H7 (cell line): ENCODE measurements around the gene AAK1. TPM values are rescaled to one million over a fixed set of nuclear protein-coding genes. Genes with fewer than 3 reads are reported as not detected.

Experiments
- DNase-seq: peaks from one replicate; pipeline ENCODE4 v3.0.0; 2012
- H3K27me3 ChIP-seq: 2 replicates; pipeline ENCODE4 v1.6.0; 2011; ENCODE audit warnings: mild to moderate bottlenecking, low read length; ENCODE audit not compliant: control insufficient read depth, insufficient read depth
- H3K36me3 ChIP-seq: replicated peaks from 2 replicates; pipeline ENCODE4 v1.5.1; 2011; ENCODE audit warnings: low read length; ENCODE audit not compliant: control insufficient read depth, insufficient read depth
- H3K4me3 ChIP-seq: 2 replicates; pipeline ENCODE4 v1.5.1; 2011; ENCODE audit warnings: low read depth, mild to moderate bottlenecking, control low read depth, low read length, moderate library complexity; ENCODE audit not compliant: insufficient read depth
- total RNA-seq: library from RNA; depleted of rRNA; stranded (reverse); fragments of >200 nt; shearing (Covaris generic); gene quantifications from 2 replicates; pipeline ENCODE4 v1.2.3, GENCODE V29; 2014

The AAK1 gene
- total RNA-seq, 1 experiment from 2014 or later = 26.5 TPM

DNA sequence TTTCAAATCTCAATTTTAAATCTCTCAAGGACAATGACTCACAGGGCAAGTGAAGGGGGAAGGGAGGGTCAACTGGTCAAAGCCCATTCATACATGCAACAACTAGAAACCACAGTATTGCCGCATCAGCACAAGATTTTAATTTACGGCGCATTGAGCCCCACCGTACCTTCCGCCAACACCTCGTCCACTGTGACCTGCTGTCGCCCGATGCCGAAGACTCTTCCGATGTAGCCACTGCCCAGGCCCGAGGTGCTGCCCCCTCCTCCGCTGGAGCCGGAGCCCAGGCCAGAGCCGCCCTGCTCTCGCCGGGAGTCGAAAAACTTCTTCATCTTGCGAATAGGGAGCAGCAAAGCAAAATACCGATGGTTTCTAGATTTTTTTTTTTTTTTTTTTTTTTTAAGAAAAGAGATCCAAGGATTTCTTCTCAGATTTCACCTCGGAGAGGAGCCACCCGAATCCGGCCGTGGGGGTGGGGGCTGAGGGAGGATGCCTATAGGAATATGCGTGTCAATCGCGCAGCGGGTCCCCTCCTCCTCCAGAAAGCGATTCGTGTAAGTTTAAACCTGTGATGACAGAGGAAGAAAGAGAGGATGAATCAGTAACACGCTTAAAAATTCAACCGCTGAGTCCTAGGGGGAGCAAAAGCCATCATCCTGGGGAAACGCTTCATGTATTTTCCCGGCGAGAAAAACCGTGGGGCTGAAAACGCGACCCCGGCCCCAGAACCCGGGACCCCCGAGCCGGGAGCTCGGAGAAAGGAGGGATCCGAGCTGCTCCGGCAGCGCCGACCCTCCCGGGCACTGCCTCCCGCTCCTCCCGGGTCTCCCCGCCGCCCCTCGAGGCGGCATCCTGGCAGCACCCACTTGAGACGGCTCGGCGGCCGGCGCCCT lies 584 bp downstream of the AAK1 start:
- DNase-seq = peak; percentile 70
- peak overlapping the region; percentile 87 for H3K4me3 ChIP-seq
- no peaks in the 10 kb centered on the region for H3K36me3 ChIP-seq
- no peaks in the 10 kb centered on the region for H3K27me3 ChIP-seq

DNA sequence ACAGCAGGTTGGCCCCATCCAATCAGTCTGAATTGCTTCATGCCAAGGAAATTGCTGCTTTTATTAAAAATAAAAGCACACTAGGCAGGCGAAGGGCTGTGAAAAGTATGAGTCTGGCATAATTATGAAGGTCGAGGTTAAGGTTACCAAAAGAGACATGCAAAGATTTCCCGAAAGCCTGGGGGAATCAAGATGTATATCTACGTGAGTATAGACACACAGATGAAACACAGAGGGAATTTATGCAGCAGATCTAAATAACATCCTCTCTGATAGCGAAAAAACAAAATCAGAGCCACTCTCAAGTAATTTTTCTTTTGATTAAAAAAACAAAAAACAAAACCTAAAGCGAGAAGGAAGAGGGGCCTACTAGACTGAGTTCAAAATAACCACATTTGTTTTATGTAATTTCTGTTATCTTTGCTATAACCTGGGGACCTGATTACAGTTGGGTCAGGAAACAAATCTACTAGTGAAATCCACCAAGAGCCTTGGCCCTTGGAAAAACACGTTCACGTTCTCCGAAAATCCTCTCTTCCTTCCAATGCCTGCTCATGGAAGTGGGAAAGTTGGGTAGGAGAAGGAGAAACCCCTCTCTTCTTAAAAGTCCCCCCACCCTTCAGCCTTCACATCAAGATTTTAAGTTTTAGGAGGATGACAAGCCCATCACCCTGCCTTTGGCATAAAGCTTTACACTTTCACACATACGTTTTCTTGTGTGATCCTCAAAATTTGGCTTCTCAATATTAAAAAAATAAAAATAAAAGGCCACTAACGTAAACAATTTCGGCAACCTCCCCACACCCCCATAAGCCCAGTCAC lies 1.4 kb downstream of the AAK1 start:
- Histone ChIP-seq H3K4me3 (peak overlapping the region; percentile 87), H3K36me3 (no peaks in the 10 kb centered on the region), H3K27me3 (no peaks in the 10 kb centered on the region)
- no peak for DNase-seq

DNA sequence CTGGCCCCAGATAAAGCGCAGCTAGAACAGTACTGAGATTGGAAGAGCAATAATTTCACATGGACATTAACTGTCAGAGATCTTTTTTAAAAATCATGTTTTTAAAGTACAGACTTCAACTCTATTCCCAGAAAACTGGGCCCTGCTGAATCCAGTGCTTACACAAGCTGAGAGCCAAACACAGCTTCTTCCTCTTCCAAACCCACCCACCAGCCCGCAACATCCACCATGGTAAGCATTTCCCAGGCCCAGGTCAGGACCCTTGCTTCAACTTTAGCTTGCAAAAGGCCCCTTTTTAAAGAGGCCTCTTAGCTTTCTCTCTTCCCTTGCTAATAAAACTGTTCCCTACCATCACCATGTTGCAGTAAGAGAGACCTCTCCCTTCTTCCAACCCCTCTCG lies 2.1 kb downstream of the AAK1 start:
- Histone ChIP-seq H3K4me3 (peak overlapping the region; percentile 4; the same call in 1 of the 2 replicates), H3K36me3 (no peaks in the 10 kb centered on the region), H3K27me3 (no peaks in the 10 kb centered on the region)
- no peak for DNase-seq

DNA sequence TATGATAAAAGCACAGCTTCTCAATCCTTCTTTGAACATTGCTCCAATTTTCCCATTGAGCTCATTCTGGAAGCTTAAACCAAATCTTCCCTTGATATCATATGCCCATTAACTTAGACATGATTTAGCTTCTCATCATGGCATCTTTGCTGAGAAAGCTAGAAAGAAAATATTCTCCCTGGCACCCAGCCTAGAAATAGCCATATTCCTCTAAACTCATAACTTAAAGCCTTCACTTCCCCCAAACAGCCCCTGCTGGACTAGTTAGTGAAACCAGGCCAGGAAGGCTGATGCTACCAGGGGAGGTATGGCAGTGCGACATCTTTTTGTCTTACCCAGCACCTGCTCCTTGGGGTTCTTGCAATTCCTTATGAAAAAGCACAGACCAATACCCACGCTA lies 4.3 kb downstream of the AAK1 start:
- H3K27me3 ChIP-seq = no peaks in the 10 kb centered on the region
- no peak for DNase-seq
- H3K4me3 ChIP-seq = no peak overlapping the region
- no peaks in the 10 kb centered on the region for H3K36me3 ChIP-seq

DNA sequence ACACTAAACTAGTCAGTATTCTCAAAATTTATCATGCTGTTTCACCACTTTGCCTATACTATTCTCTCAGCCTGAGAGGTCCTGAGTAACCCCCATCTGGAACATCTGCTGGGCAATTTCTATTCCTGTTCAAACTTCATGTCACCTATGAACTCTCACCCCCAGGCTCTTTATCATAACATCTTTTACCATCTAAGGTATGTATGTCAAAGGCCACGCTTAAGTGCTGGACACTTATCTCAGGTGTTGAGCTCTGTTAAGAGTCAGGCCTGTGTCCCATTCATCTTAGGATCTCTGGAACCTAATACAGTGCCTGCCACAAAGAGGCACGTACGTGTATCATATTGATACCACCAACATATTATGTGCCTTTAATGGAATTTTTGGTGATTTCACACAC lies 4.9 kb downstream of the AAK1 start:
- Histone ChIP-seq H3K27me3 (no peaks in the 10 kb centered on the region), H3K4me3 (no peak overlapping the region), H3K36me3 (no peaks in the 10 kb centered on the region)
- no peak for DNase-seq

DNA sequence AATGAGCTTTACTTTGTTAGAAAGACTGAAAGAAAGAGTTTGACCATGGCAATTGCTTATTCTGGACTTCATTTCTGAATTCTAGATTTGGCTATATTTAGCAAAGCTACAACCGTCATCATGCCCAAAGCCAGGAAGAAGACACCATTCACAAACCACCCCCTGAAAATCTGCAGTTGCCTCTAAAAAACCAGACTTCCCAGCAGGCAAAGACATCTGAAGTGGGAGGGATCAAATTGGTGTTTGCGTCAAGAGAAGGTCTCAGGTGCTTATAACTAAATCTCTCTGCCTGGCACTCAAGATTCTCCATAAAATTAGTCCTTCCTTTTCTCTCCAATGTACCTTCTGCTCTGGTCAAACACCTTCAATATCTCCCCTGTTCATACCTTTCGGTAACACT lies 5.6 kb downstream of the AAK1 start:
- no peak for DNase-seq
- H3K36me3 ChIP-seq = no peaks in the 10 kb centered on the region
- no peak overlapping the region for H3K4me3 ChIP-seq
- no peaks in the 10 kb centered on the region for H3K27me3 ChIP-seq

DNA sequence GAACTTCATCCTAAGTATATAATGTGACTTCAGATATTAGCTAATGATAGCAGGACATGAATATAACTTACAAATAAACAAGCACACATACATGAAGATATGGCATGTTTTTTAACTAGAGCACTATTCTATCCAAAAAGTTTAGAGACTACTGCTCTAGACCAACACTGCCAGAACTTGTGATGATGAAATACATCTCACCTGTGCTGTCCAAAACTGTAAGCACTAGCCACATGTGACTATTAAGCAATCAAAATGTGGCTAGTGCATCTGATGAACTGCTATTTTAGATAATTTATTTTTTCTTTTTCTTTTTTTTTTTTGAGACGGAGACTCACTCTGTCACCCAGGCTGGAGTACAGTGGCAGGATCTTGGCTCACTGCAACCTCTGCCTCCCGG lies 7.1 kb downstream of the AAK1 start:
- Histone ChIP-seq H3K27me3 (no peaks in the 10 kb centered on the region), H3K4me3 (no peak overlapping the region), H3K36me3 (no peaks in the 10 kb centered on the region)
- no peak for DNase-seq

DNA sequence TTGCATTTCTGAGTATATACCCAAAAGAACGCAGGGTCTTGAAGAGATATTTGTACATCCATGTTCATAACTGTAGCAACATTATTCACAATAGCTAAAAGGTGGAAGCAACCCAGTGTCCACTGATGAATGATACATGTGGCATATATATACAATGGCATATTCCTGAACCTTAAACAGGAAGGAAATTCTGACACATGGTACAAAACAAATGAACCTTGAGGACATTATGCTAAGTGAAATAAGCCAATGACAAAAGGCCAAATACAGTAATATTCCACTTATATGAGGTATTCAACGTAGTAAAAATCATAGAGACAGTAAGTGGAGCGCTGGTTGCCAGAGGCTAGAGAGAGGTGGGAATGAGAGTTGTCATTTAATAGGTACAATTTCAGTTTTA lies 8.1 kb downstream of the AAK1 start:
- H3K4me3 ChIP-seq = no peak overlapping the region
- H3K27me3 ChIP-seq = no peaks in the 10 kb centered on the region
- no peak for DNase-seq

DNA sequence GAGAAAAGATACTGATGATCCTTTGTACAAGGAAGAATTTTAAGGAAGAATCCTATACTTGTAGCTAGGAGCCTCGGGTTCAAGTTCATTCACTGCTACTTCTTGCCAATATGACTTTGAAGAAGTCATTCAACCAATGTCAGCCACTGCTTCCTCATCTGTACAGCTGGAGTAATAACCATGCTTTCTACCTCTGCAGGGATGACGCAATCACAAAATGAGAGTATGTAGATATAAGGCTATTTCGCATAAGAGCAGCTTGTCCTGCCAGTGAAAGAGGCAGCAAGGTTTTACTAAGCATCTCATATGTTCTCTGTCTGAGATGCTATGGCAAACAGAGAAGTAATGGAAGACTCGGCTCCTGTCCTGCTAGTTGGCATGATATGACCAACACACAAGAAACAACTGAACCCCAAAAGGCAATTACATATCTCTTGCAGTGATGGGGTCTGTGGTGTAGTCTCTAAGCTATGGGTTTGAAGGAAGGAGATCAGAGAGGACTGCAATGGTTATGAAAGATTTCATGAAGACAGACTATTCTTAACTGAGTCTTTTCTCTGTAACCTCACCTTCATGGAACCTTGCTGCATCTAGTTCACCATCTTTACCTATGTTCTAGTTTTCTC lies 9.2 kb downstream of the AAK1 start:
- Histone ChIP-seq H3K27me3 (no peaks in the 10 kb centered on the region), H3K36me3 (no peaks in the 10 kb centered on the region), H3K4me3 (no peak overlapping the region)
- DNase-seq = no peak

More for the DNA sequence above, 8.1 kb downstream of the AAK1 start:
- no peaks in the 10 kb centered on the region for H3K36me3 ChIP-seq

DNA sequence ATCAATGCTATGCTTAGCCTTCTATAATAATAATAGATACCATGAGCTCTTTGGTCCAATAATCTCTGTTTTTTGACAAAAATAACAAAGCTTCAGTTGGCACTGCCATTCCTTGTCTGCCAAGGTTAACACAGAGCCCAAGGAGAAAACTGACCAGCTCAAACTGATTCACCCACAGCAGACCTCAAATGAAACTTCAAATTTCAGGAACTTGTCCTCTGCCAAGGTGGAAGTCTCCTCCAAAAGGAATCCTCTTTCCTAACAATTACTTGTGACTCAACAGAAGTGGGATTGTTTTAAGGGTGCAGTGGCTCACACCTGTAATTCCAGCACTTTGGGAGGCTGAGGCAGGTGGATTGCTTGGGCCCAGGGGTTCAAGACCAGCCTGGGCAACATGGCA lies 12.1 kb downstream of the AAK1 start:
- H3K27me3 ChIP-seq = no peaks in the 10 kb centered on the region
- no peak for DNase-seq
- no peaks in the 10 kb centered on the region for H3K36me3 ChIP-seq
- H3K4me3 ChIP-seq = no peak overlapping the region

DNA sequence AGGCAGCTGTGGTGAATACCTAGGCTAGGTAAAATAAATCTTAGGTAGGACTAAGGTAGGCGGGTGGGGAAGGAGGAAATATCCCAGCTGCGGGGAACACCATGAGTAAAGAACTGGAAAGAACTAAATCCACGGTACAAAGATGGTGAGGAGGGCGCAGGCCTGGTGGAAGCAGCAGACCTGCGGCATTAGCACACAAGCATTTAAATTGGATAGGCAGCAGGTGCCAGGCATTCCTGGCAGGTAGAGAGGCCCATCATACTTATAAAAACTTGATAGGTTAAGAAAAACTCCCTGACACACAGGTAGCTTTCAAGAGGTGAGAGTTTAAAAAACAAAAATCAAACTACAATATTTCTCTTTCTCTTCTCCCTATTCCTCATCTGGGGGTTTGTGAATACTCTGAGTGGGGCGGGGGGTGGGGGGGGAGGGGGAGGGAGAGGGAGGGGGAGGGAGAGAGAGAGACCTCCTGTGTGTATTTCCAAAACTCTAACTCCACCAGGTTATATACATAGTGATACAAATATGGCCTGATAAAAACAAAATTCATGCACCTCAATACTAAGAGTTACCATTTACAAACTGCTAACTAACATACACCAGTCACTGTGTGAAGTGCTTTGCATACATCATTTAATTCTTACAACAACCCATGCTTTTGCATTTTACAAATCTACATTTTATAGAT lies 13.5 kb downstream of the AAK1 start:
- no peaks in the 10 kb centered on the region for H3K36me3 ChIP-seq
- no peak for DNase-seq
- no peak overlapping the region for H3K4me3 ChIP-seq
- H3K27me3 ChIP-seq = no peaks in the 10 kb centered on the region

DNA sequence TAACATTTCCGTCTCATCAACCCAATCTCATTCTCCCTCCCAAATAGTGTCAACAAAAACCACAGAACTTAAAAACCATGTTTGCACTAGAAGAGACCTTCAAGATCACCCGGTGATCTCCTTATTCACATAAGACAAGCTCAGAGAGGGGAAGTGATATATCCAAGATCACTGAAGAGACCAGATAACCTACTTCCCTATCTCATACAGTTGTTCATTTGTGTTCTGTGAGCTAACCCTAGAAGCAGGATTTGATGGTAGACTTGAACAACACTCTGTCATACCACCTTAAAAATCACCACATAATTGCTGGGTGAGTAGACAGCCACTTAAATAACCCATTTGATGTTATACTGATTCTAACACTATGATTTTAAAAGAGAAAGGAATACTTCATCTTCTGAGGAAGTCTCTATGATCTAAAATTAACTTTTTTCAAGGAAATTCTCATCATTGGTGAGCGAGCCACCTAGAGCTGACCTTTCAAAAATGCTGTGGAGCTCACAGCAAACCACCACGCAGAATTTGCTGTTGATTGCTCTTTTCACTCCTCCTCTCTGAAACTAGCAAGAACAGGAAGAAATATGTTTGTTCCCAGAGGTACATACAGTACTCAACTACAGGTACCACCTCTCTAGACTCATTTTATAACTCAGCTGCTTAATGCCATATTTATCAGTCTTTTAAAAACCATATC lies 15.1 kb downstream of the AAK1 start:
- no peak overlapping the region for H3K4me3 ChIP-seq
- no peak for DNase-seq

DNA sequence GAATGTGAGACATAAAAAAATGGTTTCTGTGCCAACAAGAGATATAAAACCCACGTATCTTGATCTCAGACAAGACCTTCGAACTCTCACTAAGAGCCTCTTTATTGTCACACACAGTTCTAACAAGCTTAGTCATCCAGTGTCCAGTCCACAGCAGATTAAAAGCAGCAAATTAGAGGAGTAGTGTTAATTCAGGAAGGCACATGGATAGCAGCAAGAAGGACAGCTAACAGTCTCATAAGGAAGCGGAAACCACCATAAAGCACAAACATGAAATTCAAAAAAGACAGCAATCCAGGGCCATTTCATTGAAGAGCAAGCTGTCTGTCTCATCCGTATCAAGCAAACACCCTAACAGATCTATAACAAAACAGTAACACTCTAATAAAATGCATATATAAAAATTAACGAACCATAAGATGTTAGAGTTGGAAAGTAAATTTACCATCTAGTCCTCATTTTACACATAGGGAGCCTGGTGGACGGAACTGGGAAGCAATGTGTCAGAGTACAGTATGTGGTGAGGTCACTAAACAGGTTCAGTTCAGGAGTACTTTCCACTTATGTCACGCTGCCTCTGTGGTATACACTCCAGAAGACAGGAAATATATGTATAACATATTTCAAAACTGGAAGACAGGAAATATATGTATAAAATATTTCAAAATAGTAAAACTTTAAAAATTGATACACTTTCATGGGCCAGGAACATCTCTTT lies 18.3 kb downstream of the AAK1 start:
- no peak for DNase-seq

More for the DNA sequence above, 15.1 kb downstream of the AAK1 start:
- Histone ChIP-seq H3K27me3 (no peaks in the 10 kb centered on the region), H3K36me3 (no peaks in the 10 kb centered on the region)

More for the DNA sequence above, 18.3 kb downstream of the AAK1 start:
- H3K4me3 ChIP-seq = no peak overlapping the region
- H3K27me3 ChIP-seq = no peaks in the 10 kb centered on the region
- no peaks in the 10 kb centered on the region for H3K36me3 ChIP-seq
